Esophagus muscularis mucosa (tissue), 4 donors: ENCODE results near the gene BRI3. TPM values are rescaled to one million over a fixed set of nuclear protein-coding genes. Genes with fewer than 3 reads are reported as not detected.

ENCODE experiments used
- DNase-seq: peaks from one replicate; pipeline ENCODE4 v3.0.0-alpha.2; 2017; ENCODE audit errors: extremely low spot score
- H3K27ac ChIP-seq, 4 donors: fragments of 200-600 bp; sonication (generic); replicated peaks in 1 of 4; 1 replicate in 3 of 4; 2 replicates in 1 of 4; pipeline ENCODE4 v1.5.1; 2016 to 2019; ENCODE audit warnings: mild to moderate bottlenecking in 1 of 4
- H3K27me3 ChIP-seq, 4 donors: fragments of 200-600 bp; sonication (generic); one replicate each; pipeline versions ENCODE4 v1.5.1 to v1.6.0; 2016 to 2019
- H3K36me3 ChIP-seq, 4 donors: fragments of 200-600 bp; sonication (generic); one replicate each; pipeline ENCODE4 v1.5.1; 2016 to 2019
- H3K4me1 ChIP-seq, 4 donors: fragments of 200-600 bp; sonication (generic); one replicate each; pipeline ENCODE4 v1.5.1; 2016 to 2019
- H3K4me3 ChIP-seq, 4 donors: fragments of 200-600 bp; sonication (generic); 1 replicate in 2 of 4; 2 replicates in 2 of 4; pipeline ENCODE4 v1.5.1; 2016 to 2019; ENCODE audit warnings: mild to moderate bottlenecking in 4 of 4, moderate library complexity in 1 of 4
- H3K9me3 ChIP-seq, 4 donors: fragments of 200-600 bp; sonication (generic); 1 replicate in 3 of 4; 2 replicates in 1 of 4; pipeline ENCODE4 v1.5.1; 2016 to 2019
- CTCF ChIP-seq, 3 experiments: fragments of 200-600 bp in 2 of 3; fragments of 450-650 bp in 1 of 3; sonication (generic) in 2 of 3; IDR thresholded peaks; one replicate each; pipeline ENCODE4 v1.5.1; 2017 to 2019; ENCODE audit warnings: antibody characterized with exemption in 3 of 3, mild to moderate bottlenecking in 2 of 3, moderate library complexity in 1 of 3
- EP300 ChIP-seq: sonication (generic); formaldehyde crosslinking; IDR thresholded peaks from one replicate; pipeline ENCODE4 v1.6.1; 2017; ENCODE audit warnings: antibody characterized with exemption
- POLR2A ChIP-seq: fragments of 450-650 bp; IDR thresholded peaks from one replicate; pipeline ENCODE4 v1.6.1; 2017; ENCODE audit warnings: antibody characterized with exemption, moderate library complexity, mild to moderate bottlenecking, low read depth
- POLR2AphosphoS5 ChIP-seq, 2 donors: sonication (generic); formaldehyde crosslinking; IDR thresholded peaks; one replicate each; pipeline ENCODE4 v1.6.1; 2017; ENCODE audit warnings: antibody characterized with exemption in 2 of 2
- WGBS: methylation state at CpG from one replicate; pipeline ENCODE4 v1.1.5; 2018; 5-methylcytosine and 5-hydroxymethylcytosine counted together
- intact Hi-C: fragments of 100-400 bp; cut with DNase I; formaldehyde crosslinking; loops from one replicate; pipeline ENCODE4 v1.15.1; 2023
- total RNA-seq, 4 donors: library from RNA; depleted of rRNA; stranded (reverse); fragments of >200 nt; gene quantifications; one replicate each; pipeline versions ENCODE4 v1.1.0 to v1.2.1, GENCODE V29; 2016

The BRI3 gene
- total RNA-seq, 4 donors from 2014 or later, result 34.5 to 74.7 (median 55.3) TPM

GRCh38 chr7:98238976-98239375, 42.5 kb upstream of the BRI3 start:
- no peak overlapping the region for H3K27ac ChIP-seq
- no peak overlapping the region for H3K4me3 ChIP-seq
- H3K9me3 ChIP-seq, result no peaks in the 10 kb centered on the region
- peaks cover 18 to 89% (median 77%) of the 10 kb centered on the region in 4 donors for H3K36me3 ChIP-seq
- intact Hi-C loops, result no loop called here
- DNase-seq, result no peak
- 94% methylated on average over 9 of the region's 9 CpGs for WGBS
- TF ChIP-seq CTCF (IDR thresholded peaks at IDR 0.05) (no peak), POLR2AphosphoS5 (IDR thresholded peaks at IDR 0.05) (no peak)
- H3K4me1 ChIP-seq, result no peaks in the 10 kb centered on the region
- H3K27me3 ChIP-seq, result no peaks in the 10 kb centered on the region

- intact Hi-C loops, result no loop called here
- Histone ChIP-seq H3K4me1 (peaks cover 0 to 10% (median 7%) of the 10 kb centered on the region in 4 donors), H3K27me3 (no peaks in the 10 kb centered on the region), H3K9me3 (no peaks in the 10 kb centered on the region), H3K27ac (no peak overlapping the region), H3K4me3 (no peak overlapping the region), H3K36me3 (peaks cover 18 to 93% (median 77%) of the 10 kb centered on the region in 4 donors)
- peak; percentile 30 to 67 (median 35) for TF ChIP-seq CTCF (IDR thresholded peaks at IDR 0.05)
- TF ChIP-seq EP300, result no peak
- DNase-seq, result no peak
- 63% methylated on average over 12 of the region's 19 CpGs for WGBS
Measured at GRCh38 chr7:98240961-98241673, 40.4 kb upstream of the BRI3 start.

- peaks cover 0 to 17% (median 7%) of the 10 kb centered on the region in 4 donors for H3K4me1 ChIP-seq
- intact Hi-C loops, result no loop called here
- H3K27me3 ChIP-seq, result no peaks in the 10 kb centered on the region
- 83% methylated on average over 15 of the region's 16 CpGs for WGBS
- no peak for TF ChIP-seq POLR2A
- TF ChIP-seq CTCF (IDR thresholded peaks at IDR 0.05), result no peak
- peaks cover 15 to 87% (median 71%) of the 10 kb centered on the region in 4 donors for H3K36me3 ChIP-seq
- H3K9me3 ChIP-seq, result no peaks in the 10 kb centered on the region
- no peak for DNase-seq
- H3K27ac ChIP-seq, result no peak overlapping the region
- no peak overlapping the region for H3K4me3 ChIP-seq
Measured at GRCh38 chr7:98241674-98242241, 39.7 kb upstream of the BRI3 start.

GRCh38 chr7:98242342-98242741, 39.1 kb upstream of the BRI3 start:
- no peak for DNase-seq
- H3K27ac ChIP-seq, result no peak overlapping the region
- no peak overlapping the region for H3K4me3 ChIP-seq
- peaks cover 12 to 81% (median 66%) of the 10 kb centered on the region in 4 donors for H3K36me3 ChIP-seq
- H3K9me3 ChIP-seq, result no peaks in the 10 kb centered on the region
- 93% methylated on average over 1 of the region's 1 CpG for WGBS
- peaks cover 0 to 19% (median 7%) of the 10 kb centered on the region in 4 donors for H3K4me1 ChIP-seq
- TF ChIP-seq POLR2AphosphoS5 (IDR thresholded peaks at IDR 0.05), result no peak
- TF ChIP-seq CTCF (IDR thresholded peaks at IDR 0.05), result no peak
- TF ChIP-seq POLR2A, result no peak
- TF ChIP-seq EP300, result no peak
- intact Hi-C loops, result no loop called here
- H3K27me3 ChIP-seq, result no peaks in the 10 kb centered on the region

GRCh38 chr7:98242934-98243333, 38.6 kb upstream of the BRI3 start:
- H3K4me3 ChIP-seq, result no peak overlapping the region
- WGBS, result 91% methylated on average over 4 of the region's 4 CpGs
- peaks cover 0 to 19% (median 9%) of the 10 kb centered on the region in 4 donors for H3K4me1 ChIP-seq
- intact Hi-C loops, result no loop called here
- H3K27me3 ChIP-seq, result no peaks in the 10 kb centered on the region
- H3K9me3 ChIP-seq, result no peaks in the 10 kb centered on the region
- TF ChIP-seq POLR2A (no peak), EP300 (no peak), POLR2AphosphoS5 (IDR thresholded peaks at IDR 0.05) (no peak), CTCF (IDR thresholded peaks at IDR 0.05) (no peak)
- H3K27ac ChIP-seq, result no peak overlapping the region
- no peak for DNase-seq
- H3K36me3 ChIP-seq, result peaks cover 11 to 80% (median 63%) of the 10 kb centered on the region in 4 donors
